Measurements from ENCODE around the gene SCFD2. TPM values are rescaled to one million over a fixed set of nuclear protein-coding genes. Genes with fewer than 3 reads are reported as not detected.

Gene SCFD2
- total and polyA plus RNA-seq, 7 donors: 3.7 to 16.6 (median 10.7) TPM

DNA sequence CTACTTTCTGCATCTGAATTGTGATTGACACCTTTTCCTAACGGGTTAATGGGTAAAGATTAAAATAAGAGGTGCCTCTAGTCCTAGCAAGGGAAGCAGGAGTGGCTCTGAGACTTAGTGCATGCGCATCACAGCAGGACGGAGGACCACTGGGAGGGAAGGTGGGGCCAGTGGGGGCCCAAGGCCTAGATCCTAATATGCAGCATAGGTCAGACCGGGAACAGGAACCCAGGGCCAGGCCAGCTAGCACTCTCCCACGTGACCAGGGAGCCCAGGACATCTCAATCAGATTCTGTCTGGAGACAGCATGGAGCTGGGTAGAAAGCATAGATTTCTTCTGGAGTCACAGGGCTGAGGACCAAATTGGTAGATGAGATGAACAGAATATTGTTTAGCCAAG, 448.0 kb downstream of the SCFD2 start:
- no peak for DNase-seq
- Histone ChIP-seq H3K36me3 (no peaks in the 10 kb centered on the region), H3K27me3 (no peaks in the 10 kb centered on the region), H3K4me3 (no peak overlapping the region), H3K27ac (no peak overlapping the region), H3K4me1 (peaks cover 0 to 4% (median 0%) of the 10 kb centered on the region in 4 donors), H3K9me3 (no peaks in the 10 kb centered on the region)
- WGBS, 2 donors: 94 to 97% methylated on average over 5 of the region's 5 CpGs
- intact Hi-C loops (cut with DNase I): no loop called here
- TF ChIP-seq, protein P1, sequence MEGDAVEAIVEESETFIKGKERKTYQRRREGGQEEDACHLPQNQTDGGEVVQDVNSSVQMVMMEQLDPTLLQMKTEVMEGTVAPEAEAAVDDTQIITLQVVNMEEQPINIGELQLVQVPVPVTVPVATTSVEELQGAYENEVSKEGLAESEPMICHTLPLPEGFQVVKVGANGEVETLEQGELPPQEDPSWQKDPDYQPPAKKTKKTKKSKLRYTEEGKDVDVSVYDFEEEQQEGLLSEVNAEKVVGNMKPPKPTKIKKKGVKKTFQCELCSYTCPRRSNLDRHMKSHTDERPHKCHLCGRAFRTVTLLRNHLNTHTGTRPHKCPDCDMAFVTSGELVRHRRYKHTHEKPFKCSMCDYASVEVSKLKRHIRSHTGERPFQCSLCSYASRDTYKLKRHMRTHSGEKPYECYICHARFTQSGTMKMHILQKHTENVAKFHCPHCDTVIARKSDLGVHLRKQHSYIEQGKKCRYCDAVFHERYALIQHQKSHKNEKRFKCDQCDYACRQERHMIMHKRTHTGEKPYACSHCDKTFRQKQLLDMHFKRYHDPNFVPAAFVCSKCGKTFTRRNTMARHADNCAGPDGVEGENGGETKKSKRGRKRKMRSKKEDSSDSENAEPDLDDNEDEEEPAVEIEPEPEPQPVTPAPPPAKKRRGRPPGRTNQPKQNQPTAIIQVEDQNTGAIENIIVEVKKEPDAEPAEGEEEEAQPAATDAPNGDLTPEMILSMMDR (IDR thresholded peaks at IDR 0.05): no peak
- TF ChIP-seq POLR2A (IDR thresholded peaks at IDR 0.05) (no peak), EP300 (IDR thresholded peaks at IDR 0.05) (no peak), POLR2AphosphoS5 (IDR thresholded peaks at IDR 0.05) (no peak)

DNA sequence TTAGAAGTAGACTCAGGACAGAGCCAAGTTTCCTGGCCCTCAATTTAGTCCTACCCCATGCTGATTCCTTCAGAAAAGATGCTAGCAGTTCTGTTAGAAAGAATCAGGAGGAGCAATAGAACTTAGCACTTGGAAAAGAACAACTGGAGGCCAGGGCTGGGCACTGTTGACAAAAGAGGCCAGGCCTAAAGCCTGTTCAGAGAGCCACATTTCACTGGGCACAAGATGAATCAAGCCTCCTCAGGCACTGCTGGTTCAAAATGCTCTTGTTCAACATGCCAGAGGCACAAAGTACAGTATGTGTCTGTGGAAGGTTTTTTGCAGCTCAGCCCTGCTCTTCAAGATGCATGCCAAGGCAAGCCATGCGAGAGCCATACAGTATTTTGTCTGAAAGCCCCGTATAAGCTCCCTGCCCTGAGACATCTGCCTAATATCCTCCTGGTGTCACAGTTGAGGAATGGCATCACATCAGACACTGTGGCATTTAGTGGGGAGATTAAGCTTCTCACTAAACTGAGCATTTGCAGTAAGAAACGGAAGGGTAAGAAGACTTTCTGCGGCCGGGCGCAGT, 450.0 kb downstream of the SCFD2 start:
- 92 to 95% methylated on average over 6 of the region's 6 CpGs for WGBS, 2 donors
- Histone ChIP-seq H3K4me3 (no peak overlapping the region), H3K27ac (no peak overlapping the region), H3K4me1 (peaks cover 0 to 4% (median 0%) of the 10 kb centered on the region in 4 donors), H3K9me3 (no peaks in the 10 kb centered on the region), H3K36me3 (no peaks in the 10 kb centered on the region), H3K27me3 (no peaks in the 10 kb centered on the region)
- TF ChIP-seq POLR2AphosphoS5 (IDR thresholded peaks at IDR 0.05): no peak
- no peak for TF ChIP-seq EP300 (IDR thresholded peaks at IDR 0.05)
- TF ChIP-seq, protein P1 (IDR thresholded peaks at IDR 0.05): no peak
- TF ChIP-seq POLR2A (IDR thresholded peaks at IDR 0.05): no peak
- no peak for DNase-seq
- intact Hi-C loops (cut with DNase I): no loop called here

DNA sequence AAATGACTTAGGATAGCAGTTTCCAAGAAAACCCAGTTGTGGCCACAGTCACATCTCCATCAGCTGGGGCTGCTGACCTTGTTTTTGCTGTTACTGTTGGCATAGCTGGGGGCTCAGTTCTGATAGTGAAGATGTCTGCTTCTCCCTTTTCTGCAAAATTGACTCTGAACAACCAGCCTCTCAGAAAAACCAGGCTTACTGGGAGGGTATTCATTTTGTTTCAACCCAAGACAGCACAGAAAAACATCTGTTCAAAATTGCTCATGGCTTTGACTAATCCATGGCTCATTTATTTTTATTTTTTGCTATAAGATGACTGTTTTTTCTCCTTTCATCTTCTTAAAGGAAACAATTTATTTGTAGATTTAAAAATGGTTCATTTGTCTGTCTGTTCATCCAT, 450.7 kb downstream of the SCFD2 start:
- H3K27me3 ChIP-seq: no peaks in the 10 kb centered on the region
- H3K4me1 ChIP-seq: peaks cover 0 to 4% (median 0%) of the 10 kb centered on the region in 4 donors
- DNase-seq: no peak
- TF ChIP-seq, protein P1 (IDR thresholded peaks at IDR 0.05): no peak
- TF ChIP-seq EP300 (IDR thresholded peaks at IDR 0.05) (no peak), POLR2AphosphoS5 (IDR thresholded peaks at IDR 0.05) (no peak), POLR2A (IDR thresholded peaks at IDR 0.05) (no peak)
- no peaks in the 10 kb centered on the region for H3K9me3 ChIP-seq
- intact Hi-C loops (cut with DNase I): no loop called here
- no peak overlapping the region for H3K4me3 ChIP-seq
- H3K27ac ChIP-seq: no peak overlapping the region
- H3K36me3 ChIP-seq: no peaks in the 10 kb centered on the region

DNA sequence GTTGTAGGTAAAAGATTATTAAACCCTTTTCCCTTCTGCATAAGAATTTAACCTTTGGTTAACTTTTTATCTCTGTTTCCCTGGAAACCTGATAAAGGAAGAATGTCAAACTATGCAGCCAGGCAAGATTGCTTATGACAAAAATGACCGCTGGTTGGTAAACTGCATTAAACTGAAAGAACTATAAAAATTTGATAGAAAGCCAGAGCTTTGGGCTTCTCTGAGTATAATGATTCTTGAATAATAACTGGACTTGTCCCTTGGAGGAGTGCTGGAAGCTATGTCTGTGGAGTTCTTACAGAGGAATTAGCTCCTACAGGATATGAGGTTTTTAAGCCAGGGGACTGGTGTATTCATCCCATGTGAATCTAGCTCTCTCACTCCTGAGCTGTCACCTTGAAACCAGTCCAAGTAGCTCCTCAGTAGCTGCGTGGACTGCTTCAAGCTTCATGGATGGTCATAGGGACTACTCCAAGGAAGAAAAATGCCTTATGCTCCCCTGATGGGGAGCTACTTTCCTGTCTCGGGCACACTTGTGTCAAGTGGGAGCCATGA, 451.7 kb downstream of the SCFD2 start:
- Histone ChIP-seq H3K4me1 (peaks cover 0 to 4% (median 0%) of the 10 kb centered on the region in 4 donors), H3K27ac (no peak overlapping the region), H3K27me3 (no peaks in the 10 kb centered on the region), H3K4me3 (no peak overlapping the region), H3K9me3 (no peaks in the 10 kb centered on the region), H3K36me3 (no peaks in the 10 kb centered on the region)
- no peak for DNase-seq
- TF ChIP-seq EP300 (IDR thresholded peaks at IDR 0.05): no peak
- TF ChIP-seq POLR2A (IDR thresholded peaks at IDR 0.05): no peak
- TF ChIP-seq, protein P1 (IDR thresholded peaks at IDR 0.05): no peak
- TF ChIP-seq POLR2AphosphoS5 (IDR thresholded peaks at IDR 0.05): no peak
- WGBS, 2 donors: 42 to 70% methylated on average over 3 of the region's 3 CpGs
- intact Hi-C loops (cut with DNase I): loop anchor here (5.0 kb wide), 1 partner anchor 68 kb away; no protein-coding TSS in a partner anchor

All from sigmoid colon (tissue), 7 donors.